Activated CD8-positive, alpha-beta T cell treated with anti-CD3 and anti-CD28 coated beads for 36 hours (primary cell): ENCODE data around the gene FPR2. TPM values are rescaled to one million over a fixed set of nuclear protein-coding genes. Genes with fewer than 3 reads are reported as not detected.

Experiments used
- ATAC-seq: fragments of 200-7000 bp; cut with Tn5 transposase; one replicate; pipeline ENCODE4 v1.10.0; 2021; ENCODE audit warnings: mild to moderate bottlenecking, moderate library complexity
- CTCF ChIA-PET: fragments of 350-600 bp; sonication (Branson Sonifier 250); formaldehyde crosslinking; loops from one replicate; lab custom pipeline; 2021; ENCODE audit warnings: antibody characterized with exemption; lab: Charles Lee
- POLR2A ChIA-PET: fragments of 350-600 bp; sonication (Branson Sonifier 250); formaldehyde crosslinking; loops from one replicate; lab custom pipeline; 2021; ENCODE audit warnings: antibody characterized with exemption; lab: Charles Lee
- DNase-seq: peaks from one replicate; pipeline ENCODE4 v3.0.0-alpha.2; 2020
- H3K27ac Mint-ChIP-seq: one replicate; pipeline ENCODE4 v1.8.0; 2021; ENCODE audit warnings: mild to moderate bottlenecking, mixed read lengths
- H3K27me3 Mint-ChIP-seq: one replicate; pipeline ENCODE4 v1.8.0; 2021; ENCODE audit warnings: mixed read lengths
- H3K36me3 Mint-ChIP-seq: one replicate; pipeline ENCODE4 v1.8.0; 2021; ENCODE audit warnings: low read depth, mixed read lengths
- H3K4me1 Mint-ChIP-seq: one replicate; pipeline ENCODE4 v1.8.0; 2021; ENCODE audit warnings: low read depth, mixed read lengths
- H3K4me3 Mint-ChIP-seq: one replicate; pipeline ENCODE4 v1.8.0; 2021; ENCODE audit warnings: mild to moderate bottlenecking, moderate library complexity, mixed read lengths
- H3K9me3 Mint-ChIP-seq: one replicate; pipeline ENCODE4 v1.8.0; 2021; ENCODE audit warnings: mixed read lengths
- intact Hi-C: fragments of 100-400 bp; cut with micrococcal nuclease; formaldehyde crosslinking; loops from one replicate; pipeline ENCODE4 v1.10.0; 2022
- total RNA-seq, 2 experiments: library from RNA; stranded (reverse); gene quantifications; one replicate each; pipeline ENCODE4 v1.2.3, GENCODE V29; 2021
- TF ChIP-seq, protein P1 (sequence below): fragments of 200-600 bp; IDR thresholded peaks from one replicate; pipeline ENCODE4 v1.8.0; 2022; ENCODE audit warnings: antibody characterized with exemption, mild to moderate bottlenecking

Gene FPR2
- total RNA-seq, 2 experiments from 2014 or later, result not detected

DNA sequence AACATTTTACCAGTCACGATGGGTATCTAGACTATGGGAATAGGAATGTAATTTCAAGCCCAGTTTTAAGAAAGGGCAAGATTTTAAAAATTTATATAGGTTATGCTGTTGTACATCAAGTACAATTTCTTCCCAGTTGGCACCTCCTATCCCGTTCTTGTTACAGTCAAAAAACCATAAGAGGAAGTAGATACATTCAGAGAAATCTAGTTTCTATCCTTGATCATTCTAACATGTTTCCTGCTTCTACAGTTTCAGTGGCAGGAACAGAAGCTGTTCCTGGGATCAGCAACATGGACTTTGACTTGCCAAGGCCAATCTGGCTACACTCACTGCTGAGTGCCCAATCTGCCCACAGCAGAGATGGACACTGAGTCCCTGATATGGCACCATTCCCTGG, 19.3 kb downstream of the FPR2 start:
- Mint-ChIP-seq H3K9me3 (no peaks in the 10 kb centered on the region), H3K4me3 (no peak overlapping the region), H3K4me1 (peaks cover 2% of the 10 kb centered on the region), H3K36me3 (no peaks in the 10 kb centered on the region), H3K27ac (no peak overlapping the region), H3K27me3 (peaks cover 47% of the 10 kb centered on the region)
- ChIA-PET POLR2A (no interaction called here), CTCF (no interaction called here)
- ATAC-seq, result no peak
- TF ChIP-seq, protein P1, sequence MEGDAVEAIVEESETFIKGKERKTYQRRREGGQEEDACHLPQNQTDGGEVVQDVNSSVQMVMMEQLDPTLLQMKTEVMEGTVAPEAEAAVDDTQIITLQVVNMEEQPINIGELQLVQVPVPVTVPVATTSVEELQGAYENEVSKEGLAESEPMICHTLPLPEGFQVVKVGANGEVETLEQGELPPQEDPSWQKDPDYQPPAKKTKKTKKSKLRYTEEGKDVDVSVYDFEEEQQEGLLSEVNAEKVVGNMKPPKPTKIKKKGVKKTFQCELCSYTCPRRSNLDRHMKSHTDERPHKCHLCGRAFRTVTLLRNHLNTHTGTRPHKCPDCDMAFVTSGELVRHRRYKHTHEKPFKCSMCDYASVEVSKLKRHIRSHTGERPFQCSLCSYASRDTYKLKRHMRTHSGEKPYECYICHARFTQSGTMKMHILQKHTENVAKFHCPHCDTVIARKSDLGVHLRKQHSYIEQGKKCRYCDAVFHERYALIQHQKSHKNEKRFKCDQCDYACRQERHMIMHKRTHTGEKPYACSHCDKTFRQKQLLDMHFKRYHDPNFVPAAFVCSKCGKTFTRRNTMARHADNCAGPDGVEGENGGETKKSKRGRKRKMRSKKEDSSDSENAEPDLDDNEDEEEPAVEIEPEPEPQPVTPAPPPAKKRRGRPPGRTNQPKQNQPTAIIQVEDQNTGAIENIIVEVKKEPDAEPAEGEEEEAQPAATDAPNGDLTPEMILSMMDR, result no peak
- DNase-seq, result no peak
- intact Hi-C loops, result no loop called here

GRCh38 chr19:51781999-51782398, 21.0 kb downstream of the FPR2 start:
- no peak overlapping the region for H3K27ac Mint-ChIP-seq
- H3K9me3 Mint-ChIP-seq, result no peaks in the 10 kb centered on the region
- no peak for ATAC-seq
- no peak for DNase-seq
- peaks cover 36% of the 10 kb centered on the region for H3K27me3 Mint-ChIP-seq
- TF ChIP-seq, protein P1, result no peak
- POLR2A ChIA-PET, result no interaction called here
- H3K36me3 Mint-ChIP-seq, result no peaks in the 10 kb centered on the region
- H3K4me1 Mint-ChIP-seq, result peaks cover 2% of the 10 kb centered on the region
- CTCF ChIA-PET, result no interaction called here
- intact Hi-C loops, result no loop called here
- no peak overlapping the region for H3K4me3 Mint-ChIP-seq

DNA sequence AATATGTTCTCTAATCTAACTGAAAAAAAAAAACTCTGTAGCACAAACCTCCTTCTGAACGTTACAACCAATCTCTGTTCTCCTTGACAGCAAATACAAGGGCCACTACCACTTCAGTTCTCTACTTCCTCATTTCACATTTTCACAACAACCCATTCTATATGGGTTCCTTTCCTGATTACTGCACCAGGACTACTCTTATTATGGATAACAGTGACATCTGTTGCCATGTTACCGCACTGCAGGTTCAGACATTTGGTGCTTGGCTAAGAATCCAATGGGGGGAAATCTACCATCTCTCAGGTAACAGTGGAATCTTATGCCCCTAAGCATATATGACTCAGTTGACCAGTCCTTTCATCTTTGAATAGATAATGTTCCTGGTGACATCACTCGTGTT, 22.4 kb downstream of the FPR2 start:
- POLR2A ChIA-PET, result no interaction called here
- Mint-ChIP-seq H3K4me3 (no peak overlapping the region), H3K27ac (no peak overlapping the region), H3K27me3 (peaks cover 30% of the 10 kb centered on the region), H3K9me3 (peaks cover 3% of the 10 kb centered on the region), H3K4me1 (no peaks in the 10 kb centered on the region), H3K36me3 (no peaks in the 10 kb centered on the region)
- ATAC-seq (peak; percentile 31), DNase-seq (peak; percentile 38)
- TF ChIP-seq, protein P1, result peak; percentile 29
- intact Hi-C loops, result no loop called here
- CTCF ChIA-PET, result no interaction called here

- DNase-seq (no peak), ATAC-seq (no peak)
- H3K36me3 Mint-ChIP-seq, result no peaks in the 10 kb centered on the region
- ChIA-PET CTCF (interaction anchor here (1.2 to 1.3 kb wide), 3 partner anchors 13 to 123 kb away, joined by 3 read pairs; no protein-coding TSS in a partner anchor), POLR2A (no interaction called here)
- TF ChIP-seq, protein P1, result no peak
- no peak overlapping the region for H3K4me3 Mint-ChIP-seq
- H3K9me3 Mint-ChIP-seq, result peaks cover 3% of the 10 kb centered on the region
- intact Hi-C loops, result no loop called here
- H3K27ac Mint-ChIP-seq, result no peak overlapping the region
- H3K4me1 Mint-ChIP-seq, result no peaks in the 10 kb centered on the region
- H3K27me3 Mint-ChIP-seq, result peaks cover 23% of the 10 kb centered on the region
Measured at GRCh38 chr19:51784109-51784785, 23.3 kb downstream of the FPR2 start.

GRCh38 chr19:51784922-51785690, 24.1 kb downstream of the FPR2 start:
- peak; percentile 85 for DNase-seq
- Mint-ChIP-seq H3K4me1 (no peaks in the 10 kb centered on the region), H3K4me3 (no peak overlapping the region), H3K36me3 (no peaks in the 10 kb centered on the region), H3K27ac (no peak overlapping the region), H3K27me3 (peaks cover 16% of the 10 kb centered on the region), H3K9me3 (peaks cover 3% of the 10 kb centered on the region)
- intact Hi-C loops, result no loop called here
- CTCF ChIA-PET, result interaction anchor here (1.2 to 1.3 kb wide), 3 partner anchors 12 to 124 kb away, joined by 3 read pairs; no protein-coding TSS in a partner anchor
- POLR2A ChIA-PET, result no interaction called here
- peak; percentile 91 for ATAC-seq
- TF ChIP-seq, protein P1, result no peak
